Stimulated activated CD8-positive, alpha-beta memory T cell treated with anti-CD3 and anti-CD28 coated beads, Interleukin-12 subunit alpha, Interleukin-12 subunit beta, amount 100 ng/mL, for 1 hour (primary cell): Measurements from ENCODE around the gene MMP14.
A peak's percentile ranks its signal among the peaks of the same experiment; 100 is the strongest.
"Not testable (repeated sequence)": the region's sequence is repeated elsewhere in the genome, so short reads cannot be mapped to it uniquely, and the experiment has no call there.

ENCODE experiments used
- DNase-seq: peaks from one replicate; pipeline ENCODE4 v3.0.0-alpha.2; 2020; ENCODE audit warnings: low read depth

MMP14 gene

GRCh38 chr14:22814941-22815713 is 21.3 kb upstream of the MMP14 start, which contains the start of gene SLC7A7:
Gene SLC7A7, minus strand, starts transcription at chr14:22815435. Its CDS starts 2,037 bp downstream, at chr14:22813398.
- no peak for DNase-seq

DNA sequence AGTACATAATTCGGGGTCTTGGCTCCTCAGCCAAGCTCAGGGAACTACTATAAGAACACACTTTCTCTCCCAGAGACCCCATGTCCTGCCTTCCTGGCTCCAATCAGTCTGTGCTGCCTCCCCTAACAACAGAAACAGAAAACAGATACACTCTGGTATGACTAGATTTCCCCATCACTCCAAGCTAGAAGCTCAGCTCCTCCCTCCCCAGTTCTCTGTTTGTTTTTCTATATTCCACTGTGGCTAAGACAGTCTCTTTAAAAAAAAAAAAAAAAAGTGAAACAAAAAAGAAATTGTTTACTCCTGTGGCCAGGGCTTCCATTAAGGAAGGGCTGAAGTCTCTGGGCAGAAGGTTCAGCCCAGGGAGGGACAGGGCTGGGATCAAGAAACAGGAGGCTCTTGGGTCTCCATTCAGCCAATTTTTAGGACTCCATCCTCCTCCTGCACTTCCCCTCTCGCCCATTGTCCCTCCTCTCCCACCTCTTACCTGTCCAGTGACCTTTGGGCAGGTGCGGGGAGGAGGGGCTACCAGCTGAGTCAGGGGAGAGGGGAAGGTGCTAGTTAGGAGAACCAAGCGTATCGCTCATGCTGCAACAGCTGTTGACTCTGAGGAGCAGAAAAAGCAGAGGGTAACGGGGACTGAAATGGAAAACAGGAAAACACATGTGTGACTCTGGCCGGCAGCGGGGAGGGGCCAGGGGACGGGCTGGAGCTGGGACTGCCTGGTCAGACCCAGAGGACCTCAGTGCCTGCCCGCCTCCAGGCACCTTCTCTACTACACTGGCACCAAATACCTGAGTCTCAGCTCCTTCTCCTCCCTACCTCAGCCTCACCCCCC is 17.0 kb upstream of the MMP14 start:
- no peak for DNase-seq

GRCh38 chr14:22820731-22821130 is 15.7 kb upstream of the MMP14 start:
- DNase-seq: no peak

DNA sequence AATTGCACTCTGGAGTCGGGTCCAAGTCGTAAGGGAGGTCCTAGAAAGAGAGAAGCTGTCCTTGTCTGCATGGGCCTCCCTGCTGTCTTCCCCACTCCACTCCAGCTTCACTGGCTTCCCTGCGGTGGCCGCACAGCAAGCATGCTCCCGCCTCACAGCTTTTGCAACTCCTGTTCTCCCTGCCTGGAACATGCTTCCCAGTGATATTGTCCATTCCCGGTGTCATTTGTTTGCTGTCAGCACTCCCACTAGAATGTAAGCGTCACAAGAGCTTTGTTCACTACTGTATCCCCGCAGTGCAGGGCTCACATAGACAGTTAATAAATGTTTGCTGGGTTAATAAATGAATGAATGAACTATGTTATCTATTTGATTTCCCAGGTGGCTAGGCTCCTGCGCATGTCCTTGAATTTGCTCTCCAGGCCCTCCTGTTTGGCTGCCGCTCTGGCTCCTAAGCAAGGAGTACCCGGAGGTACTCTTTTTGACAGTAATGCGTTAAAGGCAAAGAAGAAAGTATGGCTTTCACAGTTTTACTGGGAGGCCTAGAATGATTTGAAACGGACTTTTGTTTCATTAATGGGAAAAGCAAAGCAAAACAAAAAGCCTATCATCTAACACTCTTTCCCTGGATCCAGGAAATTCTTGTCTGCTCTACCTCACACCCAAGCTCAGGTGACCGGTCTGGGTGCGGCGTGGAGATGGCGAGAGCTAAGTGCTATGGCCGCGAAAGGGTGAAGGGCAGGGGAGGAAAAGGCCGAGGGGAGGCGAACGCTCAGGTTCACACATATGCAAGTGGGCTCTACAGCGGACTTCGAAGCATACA is 15.0 kb upstream of the MMP14 start:
- no peak for DNase-seq

GRCh38 chr14:22822016-22822570 is 14.3 kb upstream of the MMP14 start:
- DNase-seq: no peak

- DNase-seq: peak; percentile 48
Observed at GRCh38 chr14:22822571-22823098, 13.8 kb upstream of the MMP14 start.

DNA sequence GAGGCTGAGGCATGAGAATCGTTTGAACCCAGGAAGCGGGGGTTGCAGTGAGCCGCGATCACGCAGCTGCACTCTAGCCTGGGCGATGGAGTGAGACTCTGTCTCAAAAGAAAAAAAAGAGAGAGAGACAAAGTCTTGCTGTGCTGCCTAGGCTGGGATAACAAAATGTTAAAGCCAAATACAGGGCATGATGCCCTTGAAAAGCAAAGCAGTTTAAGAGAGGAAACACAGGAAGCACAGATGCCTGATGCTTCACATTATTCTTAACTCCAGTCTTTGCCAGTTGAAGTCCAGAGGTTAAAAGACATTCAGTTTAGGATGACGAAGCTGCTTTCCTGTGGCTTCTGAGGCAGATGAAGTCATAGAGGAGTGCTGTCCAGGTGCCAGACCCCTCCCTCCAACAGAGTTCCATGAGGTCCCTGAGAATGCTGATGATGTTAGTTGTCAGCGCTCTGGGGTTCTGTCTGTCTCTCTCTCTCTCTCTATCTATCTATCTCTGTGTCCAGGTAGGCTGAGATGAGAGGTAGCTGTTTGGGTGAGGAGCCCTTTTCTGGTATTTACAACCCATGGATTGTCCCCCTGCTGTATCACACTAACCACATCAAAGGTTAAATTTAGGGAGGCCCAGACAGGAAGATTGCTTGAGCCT is 11.6 kb upstream of the MMP14 start:
- DNase-seq: no peak

- not testable (repeated sequence) for DNase-seq
Observed at GRCh38 chr14:22829076-22829660, 7.2 kb upstream of the MMP14 start.

DNA sequence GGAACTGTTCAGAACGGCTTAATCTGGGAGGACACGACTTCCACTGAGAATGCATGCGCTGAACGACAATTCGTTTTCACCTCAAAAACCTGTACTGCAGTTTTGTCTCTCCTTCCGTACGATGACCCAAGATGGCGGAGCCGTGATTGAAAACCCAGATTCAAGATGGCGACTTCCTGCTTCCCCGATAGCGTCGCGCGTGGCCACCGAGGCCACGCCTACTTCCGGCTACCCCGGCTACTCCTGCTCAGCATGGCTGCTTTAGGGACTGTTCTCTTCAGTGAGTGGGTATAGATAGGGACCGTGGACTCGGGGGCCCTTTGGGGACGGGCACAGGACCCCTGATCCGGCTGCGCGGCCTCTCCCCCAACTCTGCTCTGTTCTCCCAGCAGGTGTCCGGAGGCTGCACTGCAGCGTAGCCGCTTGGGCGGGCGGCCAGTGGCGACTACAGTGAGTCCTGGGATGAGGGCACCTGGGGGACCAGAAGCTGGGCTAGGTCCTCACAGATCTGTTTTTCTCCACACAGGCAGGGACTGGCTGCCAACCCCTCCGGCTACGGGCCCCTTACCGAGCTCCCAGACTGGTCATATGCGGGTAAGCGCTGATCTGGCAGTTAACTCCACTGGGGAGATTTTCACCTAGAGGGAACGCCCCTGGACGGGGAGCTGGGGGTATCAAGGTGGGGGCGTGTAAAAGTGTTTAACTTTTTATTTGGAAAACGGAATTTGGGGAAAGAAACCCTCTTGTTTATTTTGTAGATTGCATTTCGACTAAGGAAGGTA is 6.5 kb upstream of the MMP14 start, which contains the start of gene MRPL52:
Gene MRPL52 (plus strand): TSS at position 227 of the 782 bp plus-strand sequence. CDS start 26 bp downstream, at position 253.
- DNase-seq: peak; percentile 83

DNA sequence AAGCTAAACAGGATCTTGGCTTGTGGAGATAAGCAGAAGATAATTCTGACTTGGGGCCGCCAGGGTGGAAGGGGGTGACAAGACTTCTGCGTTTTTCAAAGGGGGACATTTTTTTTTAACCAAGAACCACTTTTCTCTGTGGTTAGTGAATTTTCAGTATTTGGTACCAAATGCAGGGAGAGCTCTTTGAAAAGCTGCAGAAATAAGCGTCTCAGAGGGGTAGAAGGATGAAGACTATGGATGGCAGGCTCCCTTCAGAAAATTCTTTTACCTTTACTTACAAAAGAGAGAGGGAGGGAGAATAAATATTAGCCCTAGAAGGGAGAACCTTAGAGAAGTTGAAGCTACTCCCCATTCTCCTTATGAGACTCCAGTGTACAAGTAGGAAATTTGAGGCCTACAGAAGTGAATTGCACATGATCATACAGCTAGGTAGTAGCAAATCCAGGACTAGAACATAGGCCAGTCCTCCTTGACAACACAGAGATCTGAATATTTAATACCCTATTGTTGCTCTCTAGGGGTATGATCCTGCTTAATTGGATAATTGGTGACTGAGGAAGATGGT is 5.9 kb upstream of the MMP14 start:
- no peak for DNase-seq

GRCh38 chr14:22835505-22835904 is 880 bp upstream of the MMP14 start:
- no peak for DNase-seq

DNA sequence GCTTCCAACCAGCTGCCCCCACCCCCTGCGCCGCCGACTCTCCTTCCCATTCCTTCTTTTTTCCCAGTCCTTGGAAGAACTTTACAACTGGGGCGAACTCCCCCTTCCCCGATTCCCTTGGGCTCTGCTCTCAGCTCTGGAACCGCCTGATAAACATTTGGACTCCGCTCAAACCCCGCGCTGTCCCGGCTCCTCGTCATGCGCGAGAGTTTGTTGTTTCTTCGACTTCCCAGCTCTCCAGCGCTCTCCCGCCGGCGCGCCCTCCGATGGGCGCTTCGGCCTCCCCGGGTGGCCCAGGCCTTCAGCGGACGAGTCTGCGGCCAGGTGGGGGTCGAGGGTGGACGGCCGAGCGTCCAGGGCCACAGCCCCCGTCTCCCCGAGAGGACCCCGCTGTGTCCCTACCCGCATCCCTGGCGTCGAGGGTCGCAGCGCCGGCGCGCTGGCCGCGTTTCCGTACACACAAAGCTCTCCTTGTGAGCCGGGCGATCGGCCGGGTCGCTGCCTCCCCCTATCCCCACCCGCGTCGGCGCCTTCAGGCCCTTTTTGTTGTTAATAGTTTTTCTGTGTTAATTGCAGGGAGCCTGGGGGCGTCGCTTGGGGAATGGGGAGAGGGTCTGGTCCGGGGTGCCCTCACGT is 847 bp downstream of the MMP14 start:
- DNase-seq: no peak

GRCh38 chr14:22837750-22838538 is 1.6 kb downstream of the MMP14 start:
- DNase-seq: no peak

GRCh38 chr14:22838631-22839041 is 2.3 kb downstream of the MMP14 start:
- DNase-seq: no peak

- no peak for DNase-seq
Observed at GRCh38 chr14:22839159-22839779, 2.9 kb downstream of the MMP14 start.

GRCh38 chr14:22841311-22841710 is 4.9 kb downstream of the MMP14 start:
- no peak for DNase-seq

- no peak for DNase-seq
Observed at GRCh38 chr14:22841769-22842168, 5.4 kb downstream of the MMP14 start.
